Measurements from ENCODE around the gene LCP1.

Gene LCP1

DNA sequence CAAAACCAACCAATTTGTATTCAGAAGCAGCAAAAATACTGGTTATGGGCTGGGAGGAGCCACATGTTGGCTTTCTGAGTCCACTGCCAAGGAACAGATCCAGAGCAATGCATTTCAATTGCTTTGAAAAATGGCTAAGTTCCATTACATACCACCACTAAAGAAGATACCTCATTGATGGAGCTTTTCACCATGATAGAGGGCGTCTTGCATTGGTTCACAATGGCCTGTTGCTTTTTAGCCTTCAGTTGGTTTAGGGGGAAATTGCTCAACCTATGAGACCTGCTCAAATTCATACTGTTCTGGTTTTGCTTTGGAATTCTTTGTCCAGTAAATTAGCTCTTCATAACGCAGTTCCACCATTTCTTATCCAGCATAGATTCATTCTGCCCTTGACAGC, 55.9 kb downstream of the LCP1 start:
- Histone ChIP-seq H3K27me3 (no peaks in the 10 kb centered on the region), H3K4me2 (peak overlapping the region; percentile 12 to 52 (median 27); a peak in 13 of 22 replicates), H3K4me3 (no peak overlapping the region), H3K27ac (no peak overlapping the region; a peak in 1 of 22 replicates), H3K9ac (peak overlapping the region in 1 of 11 experiments; percentile 18; a peak in 1 of 22 replicates), H4K20me1 (peaks cover 16 to 69% (median 61%) of the 10 kb centered on the region in 11 experiments; a peak in 20 of 22 replicates), H3K36me3 (peaks cover 53 to 56% (median 54%) of the 10 kb centered on the region in 11 experiments), H3K4me1 (peaks cover 17 to 39% (median 23%) of the 10 kb centered on the region in 10 experiments; a peak in 19 of 20 replicates), H3K9me3 (replicated peaks in 1 of 11) (no peaks in the 10 kb centered on the region)
- TF ChIP-seq Cebpa-rat (IDR thresholded peaks at IDR 0.05): no peak

DNA sequence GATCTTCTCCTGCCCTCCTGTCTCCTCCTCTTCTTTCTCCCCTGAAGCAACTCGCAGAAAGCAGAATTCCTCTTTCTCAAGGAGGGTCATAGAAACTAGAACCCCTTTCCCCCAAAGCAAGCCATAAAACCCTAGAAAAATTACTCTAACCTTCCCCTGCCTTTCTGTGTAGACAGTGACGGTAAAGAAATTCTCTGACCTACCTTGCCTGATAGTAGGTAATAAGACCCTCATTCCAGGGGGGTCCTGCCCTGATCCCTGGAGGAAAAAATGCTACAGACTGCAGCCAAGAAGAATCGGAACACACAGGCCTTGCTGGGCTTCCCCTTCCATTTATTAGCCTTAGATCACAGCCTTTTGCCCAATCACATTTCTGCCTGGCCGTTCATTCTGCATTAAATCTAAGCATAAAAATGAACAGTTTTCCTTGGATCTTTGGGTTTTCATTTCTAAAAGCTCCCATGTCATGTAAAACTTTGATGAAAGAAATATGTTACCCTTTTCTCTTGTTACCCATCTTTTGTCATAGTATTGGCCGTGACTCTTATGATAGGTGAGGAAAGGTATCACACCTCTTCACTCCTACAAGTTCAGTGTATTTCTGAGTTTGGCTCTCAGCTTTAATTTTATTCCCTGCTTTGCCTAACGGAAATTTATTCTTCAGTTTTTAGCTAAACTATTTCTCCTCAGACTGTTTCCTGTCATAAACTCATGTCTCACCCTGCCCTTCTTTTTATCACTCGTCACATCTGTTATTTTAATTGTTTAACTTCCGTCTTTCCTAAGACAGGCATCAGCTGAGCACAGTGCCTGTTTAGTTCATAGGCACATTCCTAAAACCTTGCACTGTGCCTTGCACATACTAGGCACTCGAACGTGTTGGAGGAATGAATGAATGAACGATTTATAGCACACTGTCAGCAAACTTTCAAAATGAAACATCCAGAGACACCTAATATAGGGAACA, 56.7 kb downstream of the LCP1 start:
- Histone ChIP-seq H3K27me3 (no peaks in the 10 kb centered on the region), H3K9ac (peak overlapping the region in 1 of 11 experiments; percentile 18; a peak in 1 of 22 replicates), H3K4me3 (no peak overlapping the region), H3K4me1 (peaks cover 17 to 39% (median 23%) of the 10 kb centered on the region in 10 experiments; a peak in 19 of 20 replicates), H3K36me3 (peaks cover 45 to 48% (median 46%) of the 10 kb centered on the region in 11 experiments), H3K27ac (peak overlapping the region in 2 of 11 experiments; percentile 7 to 35; a peak in 1 of 22 replicates), H3K4me2 (peak overlapping the region in 9 of 11 experiments; percentile 12 to 52 (median 31); a peak in 13 of 22 replicates), H4K20me1 (peaks cover 16 to 61% (median 53%) of the 10 kb centered on the region in 11 experiments; a peak in 20 of 22 replicates), H3K9me3 (replicated peaks in 1 of 11) (no peaks in the 10 kb centered on the region)
- TF ChIP-seq Cebpa-rat (IDR thresholded peaks at IDR 0.05): no peak

DNA sequence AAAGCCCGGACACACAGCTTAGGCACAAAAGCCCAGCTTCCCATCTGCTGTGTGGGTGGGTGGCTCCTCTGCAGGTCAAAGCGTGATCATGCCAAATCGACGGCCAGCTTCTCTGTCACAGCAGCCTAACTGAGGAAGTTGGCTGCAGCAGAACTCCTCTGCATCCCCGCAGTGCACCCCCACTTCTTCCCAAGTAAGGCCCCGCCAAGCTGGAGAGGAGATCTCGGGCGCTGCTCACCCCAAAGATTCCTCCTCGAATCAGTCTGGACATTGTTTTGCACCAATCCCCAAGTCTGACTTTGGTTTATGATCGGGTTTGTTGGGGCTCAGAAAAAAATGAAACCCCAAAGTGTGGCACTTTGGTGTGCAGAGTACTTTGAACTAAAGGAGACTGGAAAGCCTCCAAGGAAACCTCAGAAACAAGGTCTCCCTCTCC, 57.4 kb downstream of the LCP1 start:
- H3K36me3 ChIP-seq: peaks cover 38 to 40% (median 39%) of the 10 kb centered on the region in 11 experiments
- no peak for TF ChIP-seq Cebpa-rat (IDR thresholded peaks at IDR 0.05)

DNA sequence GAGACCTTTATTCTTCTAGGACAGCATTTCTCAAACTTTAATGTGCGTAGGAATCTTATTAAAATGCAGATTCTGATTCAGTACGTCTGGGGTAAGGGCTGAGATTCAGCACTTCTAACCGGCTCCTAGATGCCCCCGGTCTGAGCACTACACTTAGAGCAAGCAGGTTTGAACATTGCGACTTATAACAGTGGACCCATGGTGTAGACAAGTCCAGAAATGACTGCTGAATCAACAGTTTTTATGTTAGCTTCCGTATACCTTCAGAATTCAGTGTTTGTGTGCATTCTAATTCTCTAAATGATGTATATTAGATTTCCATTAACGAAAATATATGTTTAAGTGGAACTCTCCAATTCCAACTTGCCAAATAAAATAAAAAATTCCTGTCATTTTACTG, 59.7 kb downstream of the LCP1 start:
- Histone ChIP-seq H3K4me3 (no peak overlapping the region), H3K9me3 (replicated peaks in 1 of 11) (no peaks in the 10 kb centered on the region), H3K4me2 (no peak overlapping the region), H3K4me1 (peaks cover 17 to 38% (median 23%) of the 10 kb centered on the region in 10 experiments; a peak in 19 of 20 replicates), H3K36me3 (peaks cover 15 to 18% (median 16%) of the 10 kb centered on the region in 11 experiments), H3K27me3 (no peaks in the 10 kb centered on the region), H3K27ac (no peak overlapping the region), H3K9ac (no peak overlapping the region), H4K20me1 (peaks cover under 1 to 32% (median 25%) of the 10 kb centered on the region in 11 experiments; a peak in 19 of 22 replicates)
- TF ChIP-seq Cebpa-rat (IDR thresholded peaks at IDR 0.05): no peak

More for the DNA sequence above, 57.4 kb downstream of the LCP1 start:
- no peak overlapping the region for H3K4me3 ChIP-seq
- no peaks in the 10 kb centered on the region for H3K9me3 ChIP-seq (replicated peaks in 1 of 11)
- peaks cover 17 to 39% (median 23%) of the 10 kb centered on the region in 10 experiments; a peak in 19 of 20 replicates for H3K4me1 ChIP-seq
- no peaks in the 10 kb centered on the region for H3K27me3 ChIP-seq
- H3K27ac ChIP-seq: peak overlapping the region in 2 of 11 experiments; percentile 7 to 35; a peak in 1 of 22 replicates
- H3K4me2 ChIP-seq: peak overlapping the region in 2 of 11 experiments; percentile 12 to 48; a peak in 4 of 22 replicates
- H3K9ac ChIP-seq: no peak overlapping the region
- peaks cover 16 to 54% (median 46%) of the 10 kb centered on the region in 11 experiments; a peak in 20 of 22 replicates for H4K20me1 ChIP-seq

DNA sequence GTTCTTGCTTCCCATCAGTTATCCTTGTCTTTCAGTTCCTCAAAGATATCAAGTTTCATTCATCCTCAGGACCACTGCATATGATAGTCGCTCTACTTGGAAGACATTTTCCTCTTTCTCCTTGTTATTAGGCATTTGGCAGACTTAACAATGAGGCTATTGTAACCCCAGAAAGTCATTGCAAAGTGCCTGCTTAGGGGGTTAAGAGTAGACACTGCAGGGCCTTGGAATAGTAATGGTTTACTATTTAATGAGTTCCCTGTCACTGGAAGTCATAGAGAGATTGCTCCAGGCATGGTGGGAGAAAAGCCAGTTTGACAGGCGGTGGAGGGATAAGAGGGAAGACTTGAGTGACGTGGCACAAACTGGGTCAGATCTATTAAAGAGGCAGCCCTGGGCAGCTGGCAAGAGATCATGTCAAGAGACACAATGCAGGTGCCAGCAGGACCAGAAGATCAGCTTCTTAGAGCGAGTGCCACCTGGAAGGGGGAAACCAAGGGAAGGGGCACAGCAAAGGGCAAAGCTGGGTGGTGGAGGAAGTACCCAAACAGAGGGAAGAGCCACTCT, 60.3 kb downstream of the LCP1 start:
- Histone ChIP-seq H3K9me3 (replicated peaks in 1 of 11) (no peaks in the 10 kb centered on the region), H3K9ac (no peak overlapping the region), H3K4me2 (0 out of 22 replicates have a peak overlapping the region, but pooled peaks of 1 of the 11 experiments have one; percentile 5), H3K36me3 (peaks cover 9 to 12% (median 10%) of the 10 kb centered on the region in 11 experiments; a peak in 21 of 22 replicates), H3K4me1 (peaks cover 12 to 32% (median 20%) of the 10 kb centered on the region in 10 experiments; a peak in 19 of 20 replicates), H3K27ac (no peak overlapping the region), H3K27me3 (no peaks in the 10 kb centered on the region), H3K4me3 (no peak overlapping the region), H4K20me1 (peaks cover 0 to 26% (median 20%) of the 10 kb centered on the region in 11 experiments; a peak in 17 of 22 replicates)
- TF ChIP-seq Cebpa-rat (IDR thresholded peaks at IDR 0.05): no peak

DNA sequence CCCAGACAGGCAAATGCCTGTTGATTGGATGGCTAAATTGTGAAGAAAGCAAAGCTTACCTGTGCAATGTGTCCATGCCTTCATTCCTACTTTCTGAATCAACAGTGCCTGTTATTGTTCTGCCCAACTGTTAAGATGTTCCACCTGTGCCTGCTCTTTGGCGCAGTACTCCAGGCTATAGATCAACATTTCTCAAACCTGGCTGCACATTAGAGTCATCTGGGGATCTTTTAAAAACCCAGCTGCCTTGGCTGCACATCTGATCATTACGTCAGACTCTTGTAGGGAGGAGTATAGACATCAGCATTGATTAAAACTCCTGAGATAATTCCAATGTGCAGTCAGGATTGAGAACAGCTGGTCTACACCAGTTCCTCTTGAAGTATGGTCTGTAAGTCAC, 60.9 kb downstream of the LCP1 start:
- H4K20me1 ChIP-seq: peaks cover 0 to 19% (median 13%) of the 10 kb centered on the region in 11 experiments; a peak in 17 of 22 replicates
- H3K9ac ChIP-seq: no peak overlapping the region
- H3K27me3 ChIP-seq: no peaks in the 10 kb centered on the region
- no peak for TF ChIP-seq Cebpa-rat (IDR thresholded peaks at IDR 0.05)
- peaks cover 5 to 26% (median 16%) of the 10 kb centered on the region in 10 experiments; a peak in 19 of 20 replicates for H3K4me1 ChIP-seq
- no peak overlapping the region for H3K4me3 ChIP-seq
- H3K9me3 ChIP-seq (replicated peaks in 1 of 11): no peaks in the 10 kb centered on the region
- H3K36me3 ChIP-seq: peaks cover 3 to 6% (median 3%) of the 10 kb centered on the region in 11 experiments; a peak in 20 of 22 replicates
- H3K4me2 ChIP-seq: no peak overlapping the region
- no peak overlapping the region for H3K27ac ChIP-seq

DNA sequence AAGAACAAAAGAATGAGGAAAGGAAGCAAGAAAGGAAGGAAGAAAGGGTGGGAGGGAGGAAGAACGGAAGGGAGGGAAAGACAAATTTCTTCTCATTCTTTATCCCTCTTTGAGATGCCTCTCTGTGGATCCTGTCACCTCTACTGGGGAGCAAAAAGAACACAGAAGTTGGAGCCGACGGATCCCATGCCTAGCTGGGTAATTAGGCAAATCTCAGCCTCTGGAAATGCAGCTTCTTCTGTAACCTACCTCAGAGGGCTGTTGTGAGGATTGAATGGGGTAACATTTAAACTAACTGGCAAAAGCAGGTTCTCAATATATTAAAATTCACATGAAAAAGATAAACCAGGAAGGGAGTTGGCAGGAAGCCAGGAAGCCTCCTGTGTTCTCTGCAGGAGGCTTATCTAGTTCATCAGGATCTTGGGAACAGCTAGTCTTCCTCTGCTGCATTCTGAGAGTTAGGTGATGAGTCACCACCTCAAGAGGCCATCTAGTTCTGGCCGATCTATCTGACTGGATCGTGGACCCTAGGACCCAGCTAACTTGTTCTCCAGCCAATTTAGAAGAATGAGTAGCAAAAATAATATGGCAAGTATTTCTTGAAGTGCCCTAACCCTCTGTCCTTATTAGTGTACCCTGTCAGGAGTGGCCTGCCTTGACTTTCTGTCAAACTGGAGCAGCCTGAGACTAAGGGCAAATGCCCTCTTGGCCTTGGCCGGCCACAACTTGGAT, 61.9 kb downstream of the LCP1 start:
- no peak overlapping the region for H3K27ac ChIP-seq
- TF ChIP-seq Cebpa-rat (IDR thresholded peaks at IDR 0.05): no peak
- no peaks in the 10 kb centered on the region for H3K27me3 ChIP-seq
- H3K36me3 ChIP-seq: no peaks in the 10 kb centered on the region
- peaks cover 0 to 9% (median 6%) of the 10 kb centered on the region in 11 experiments; a peak in 12 of 22 replicates for H4K20me1 ChIP-seq
- peaks cover 0 to 16% (median 6%) of the 10 kb centered on the region in 10 experiments; a peak in 14 of 20 replicates for H3K4me1 ChIP-seq
- H3K9me3 ChIP-seq (replicated peaks in 1 of 11): no peaks in the 10 kb centered on the region
- H3K4me3 ChIP-seq: no peak overlapping the region
- H3K4me2 ChIP-seq: no peak overlapping the region
- H3K9ac ChIP-seq: no peak overlapping the region

All from BLaER1 treated with 17β-estradiol and CSF1 and Interleukin-3, amounts not matched to agents 10 nM and 100 nM (cell line).